Activated T-cell treated with anti-CD3 and anti-CD28 coated beads for 4 hours (primary cell): ENCODE results near the gene CD247.
"Not testable (repeated sequence)": the region's sequence is repeated elsewhere in the genome, so short reads cannot be mapped to it uniquely, and the experiment has no call there.

ENCODE experiments used
- DNase-seq: peaks from one replicate; pipeline ENCODE4 v3.0.0-alpha.2; 2020

Gene CD247

DNA sequence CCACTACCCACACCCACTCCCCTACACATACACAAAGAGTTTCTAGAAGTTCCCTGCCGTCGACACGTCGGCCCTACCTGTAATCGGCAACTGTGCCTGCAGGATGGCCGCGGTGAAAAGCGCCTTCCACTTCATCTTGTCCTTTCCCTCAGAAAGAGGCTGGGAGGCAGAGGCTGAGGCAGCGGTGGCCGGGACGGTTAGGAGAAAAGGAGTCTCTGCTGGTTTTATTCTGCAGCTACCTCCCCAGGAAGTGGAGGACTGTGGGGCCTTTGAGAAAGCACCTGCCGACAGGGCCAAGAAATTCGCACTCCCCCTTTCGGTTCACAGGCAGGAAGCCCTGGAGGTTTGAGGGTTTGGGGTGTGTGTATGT, at the start of gene CD247:
Gene CD247 (minus strand): TSS at position 199 of the 370 bp plus-strand sequence. CDS start 64 bp downstream, at position 135.
- DNase-seq = peak; percentile 53

DNA sequence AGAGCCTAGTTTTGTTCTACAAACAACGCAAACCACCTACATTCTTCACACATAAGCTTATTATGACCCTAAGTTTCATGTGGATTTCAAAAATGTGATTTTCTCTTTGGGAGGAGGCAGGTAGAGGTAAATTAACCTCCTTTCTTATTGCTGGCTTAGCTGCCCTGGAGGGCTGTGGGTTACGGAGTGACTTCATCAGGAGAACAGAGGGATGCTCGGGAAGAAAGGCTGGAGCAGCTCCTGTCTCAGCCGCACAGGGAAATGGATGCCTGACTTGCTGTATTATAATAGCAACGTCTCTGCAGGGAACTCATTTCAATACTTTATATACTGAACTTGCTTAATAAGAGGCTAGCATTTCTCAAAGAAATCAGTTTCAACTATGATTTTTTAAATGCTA, 49.3 kb upstream of the CD247 start:
- DNase-seq = no peak

DNA sequence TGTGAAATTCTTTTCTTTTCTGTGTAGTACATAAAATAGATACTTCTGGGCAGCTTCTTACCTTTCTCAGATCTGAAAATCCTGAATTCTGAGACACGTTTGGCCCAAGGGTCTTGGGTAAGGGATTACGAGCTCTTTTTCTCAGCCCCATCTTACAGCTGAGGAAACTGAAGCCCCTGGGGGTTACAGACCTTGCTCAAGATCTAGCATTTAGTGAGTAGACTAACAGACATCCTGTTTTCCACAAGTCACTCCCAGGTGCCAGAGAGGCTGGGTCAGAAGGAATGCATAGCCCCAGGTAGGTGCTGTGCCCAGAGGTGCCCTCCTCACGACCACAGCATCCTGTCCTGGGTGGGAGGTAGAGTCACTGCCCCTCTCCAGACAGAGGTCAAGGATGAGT, 48.4 kb upstream of the CD247 start:
- no peak for DNase-seq

GRCh38 chr1:167565922-167566321, 47.6 kb upstream of the CD247 start:
- DNase-seq = no peak

DNA sequence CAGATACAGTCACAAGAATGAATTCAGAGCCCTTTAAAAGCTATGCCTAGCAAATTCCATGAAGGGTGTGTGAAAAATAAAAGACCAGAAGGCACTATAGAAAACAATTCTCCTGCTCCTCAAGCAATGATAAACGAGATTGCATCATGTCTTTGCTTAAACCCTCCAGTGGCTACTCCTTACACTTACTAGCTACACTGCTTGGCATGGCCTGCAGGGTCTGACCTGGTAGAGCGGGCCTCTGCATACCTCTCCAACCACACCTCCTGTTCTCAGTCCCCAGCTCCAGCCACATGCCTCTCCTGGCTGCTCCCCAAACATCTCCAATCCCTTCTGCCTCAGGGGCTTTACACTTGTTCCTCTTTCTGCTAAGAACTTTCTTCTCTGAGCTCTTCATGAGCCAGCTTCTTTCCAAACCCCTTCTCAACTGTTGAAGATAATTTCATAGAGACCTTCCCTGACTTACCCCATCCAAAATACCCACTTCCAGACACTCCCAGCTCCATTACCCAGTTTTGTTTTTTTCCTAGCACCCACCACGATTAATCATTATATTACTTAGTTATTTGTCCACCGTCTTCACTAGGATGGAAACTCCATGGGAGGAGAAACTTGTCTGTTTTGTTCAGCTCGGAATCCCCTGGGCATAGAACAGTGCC, 46.4 kb upstream of the CD247 start:
- DNase-seq = no peak

DNA sequence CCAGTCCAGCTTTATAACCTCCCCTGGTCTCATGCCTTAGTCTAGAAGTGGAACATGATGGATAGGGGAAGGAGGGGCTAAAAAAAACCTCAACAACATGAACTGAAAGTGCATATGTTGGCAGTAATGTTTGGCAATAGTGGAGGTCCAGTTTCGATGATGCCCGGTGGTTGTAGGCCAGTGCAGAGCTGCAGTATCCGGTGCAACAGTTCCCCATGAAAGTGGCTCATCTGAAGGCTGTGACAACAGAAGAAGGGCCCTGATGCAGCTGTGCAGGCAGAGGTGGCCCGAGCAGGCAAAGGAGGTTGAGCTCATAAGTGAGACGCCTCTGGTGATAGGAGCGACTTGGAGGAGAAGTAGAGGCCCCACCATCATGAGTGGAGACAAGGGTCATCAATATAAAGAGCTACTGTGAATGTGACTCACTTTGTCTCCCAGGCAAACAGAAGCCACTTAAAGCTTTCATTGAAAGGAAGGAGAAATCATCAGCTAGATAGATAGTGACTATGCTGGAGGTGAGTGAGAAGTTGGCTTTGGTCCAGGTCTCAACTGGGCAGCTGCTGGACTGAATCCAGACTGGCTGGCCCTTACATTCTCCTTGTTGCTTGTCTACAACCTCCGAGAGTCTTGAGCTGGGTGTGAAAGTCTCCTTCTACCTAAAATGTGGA, 45.4 kb upstream of the CD247 start:
- no peak for DNase-seq

DNA sequence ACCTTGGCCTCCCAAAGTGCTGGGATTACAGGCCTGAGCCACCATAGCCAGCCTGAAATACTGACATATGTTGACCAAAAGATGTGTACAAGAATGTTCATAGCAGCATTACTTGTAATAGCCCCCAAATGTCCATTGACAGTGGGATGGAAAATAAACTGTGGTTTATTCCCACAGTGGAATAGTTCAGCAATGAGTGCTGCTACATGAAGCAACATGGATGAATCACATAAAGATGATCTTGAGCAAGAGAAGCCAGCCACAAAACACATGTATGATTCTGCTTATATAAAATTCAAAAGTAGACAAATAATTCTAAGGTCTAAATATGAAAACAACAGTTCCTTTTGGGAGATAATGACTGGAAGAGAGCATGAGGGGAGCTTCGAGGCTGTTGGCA, 44.4 kb upstream of the CD247 start:
- no peak for DNase-seq

GRCh38 chr1:167561753-167562152, 43.4 kb upstream of the CD247 start:
- no peak for DNase-seq

DNA sequence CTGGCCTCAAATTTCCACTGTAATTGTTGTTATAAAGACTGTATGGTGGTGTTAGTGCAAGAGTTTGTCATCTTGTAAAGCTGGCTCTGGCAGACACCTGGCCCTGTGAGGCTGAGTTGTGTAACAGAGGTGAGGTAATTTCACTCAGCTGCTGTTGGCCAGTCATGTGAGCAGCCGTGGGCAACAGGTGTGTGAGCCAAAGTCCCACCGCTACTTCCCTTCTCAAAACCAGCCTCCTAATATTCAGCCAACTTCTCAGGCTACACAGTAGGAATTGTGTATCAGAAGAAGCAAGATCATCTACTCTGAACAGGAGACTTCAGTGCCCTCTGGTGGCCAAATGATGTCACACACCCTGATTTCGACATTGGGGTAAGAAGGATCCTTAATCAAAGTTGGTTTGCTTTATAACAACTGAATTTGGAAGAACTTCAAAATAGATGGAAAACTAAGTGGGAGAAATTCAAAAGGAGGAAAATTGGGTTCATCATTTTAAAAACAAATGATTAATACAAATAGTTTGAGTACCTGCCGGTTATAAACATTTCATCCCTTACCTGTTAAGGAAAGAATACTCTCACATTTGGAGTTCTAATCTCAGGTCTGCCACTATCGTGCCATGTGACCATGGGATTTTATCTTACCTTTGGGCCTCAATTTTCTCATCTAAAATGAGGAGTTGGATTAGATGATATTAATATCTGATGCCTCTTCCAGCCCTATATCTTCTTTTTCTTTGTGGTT, 37.8 kb upstream of the CD247 start:
- peak; percentile 68 for DNase-seq

- DNase-seq = not testable (repeated sequence)
Measured at GRCh38 chr1:167555072-167555471, 36.7 kb upstream of the CD247 start.

- DNase-seq = no peak
Measured at GRCh38 chr1:167554028-167554779, 35.9 kb upstream of the CD247 start.

GRCh38 chr1:167553136-167554027, 35.1 kb upstream of the CD247 start, which contains the start of gene CREG1:
CREG1 (minus strand) TSS chr1:167553762.
- DNase-seq = peak; percentile 78

- DNase-seq = no peak
Measured at GRCh38 chr1:167551362-167551761, 33.0 kb upstream of the CD247 start.

DNA sequence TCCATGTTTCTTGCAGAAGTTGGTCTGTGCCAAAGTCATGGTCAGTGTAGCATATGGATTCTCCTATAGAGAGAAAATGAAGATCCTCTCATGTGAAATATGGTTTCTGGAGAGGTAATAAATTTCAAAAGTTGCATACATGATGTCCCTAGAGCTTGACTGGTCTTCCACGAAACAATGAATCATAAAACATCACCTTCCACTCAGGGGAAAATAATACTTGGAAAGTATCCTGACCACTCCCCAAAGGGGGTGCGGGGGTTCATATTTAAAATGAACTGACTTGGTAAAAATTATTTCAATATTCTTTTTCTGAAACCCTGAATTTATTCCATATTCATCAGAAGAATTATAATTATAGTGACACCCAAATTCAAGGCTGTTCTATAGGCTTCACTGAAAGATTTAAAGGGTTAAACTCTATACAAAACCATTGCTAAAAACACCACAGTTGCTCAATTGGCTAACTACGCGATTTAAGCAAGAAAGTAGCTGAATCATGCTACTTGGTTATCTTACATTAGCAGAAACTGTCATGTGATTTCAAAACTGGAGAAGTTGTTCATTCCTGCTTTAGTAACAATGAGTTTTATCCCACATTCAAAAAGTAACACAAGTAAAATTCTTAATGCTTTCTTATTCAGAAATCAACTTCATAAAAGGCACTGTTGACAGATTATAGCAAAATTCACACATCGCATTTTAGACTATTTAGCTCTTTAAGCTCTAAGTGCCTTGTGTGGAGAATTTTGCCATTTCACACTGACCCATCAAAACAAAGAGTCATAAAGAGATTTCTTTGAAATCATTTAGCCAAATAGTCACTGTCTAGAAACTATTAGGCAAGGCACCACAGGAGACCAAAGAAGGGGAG, 30.0 kb upstream of the CD247 start:
- no peak for DNase-seq

DNA sequence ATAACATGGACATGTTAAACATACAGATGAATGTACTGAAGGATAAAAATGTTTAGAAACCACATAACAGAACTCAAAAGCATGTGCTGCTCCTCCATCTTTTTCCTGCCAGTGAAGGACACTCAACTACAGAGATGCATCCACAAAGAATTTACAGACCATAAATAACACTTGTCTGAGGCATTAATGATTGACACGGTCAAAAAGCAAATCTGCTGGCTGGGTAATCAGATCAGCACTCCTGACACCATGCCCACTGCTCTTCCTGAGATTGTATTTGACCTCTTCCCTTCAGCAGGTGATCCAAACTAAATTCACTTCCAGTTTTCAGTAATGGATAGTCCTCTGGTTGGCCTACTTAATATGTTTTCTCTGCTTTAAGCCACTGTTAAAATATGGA, 28.6 kb upstream of the CD247 start:
- DNase-seq = no peak

DNA sequence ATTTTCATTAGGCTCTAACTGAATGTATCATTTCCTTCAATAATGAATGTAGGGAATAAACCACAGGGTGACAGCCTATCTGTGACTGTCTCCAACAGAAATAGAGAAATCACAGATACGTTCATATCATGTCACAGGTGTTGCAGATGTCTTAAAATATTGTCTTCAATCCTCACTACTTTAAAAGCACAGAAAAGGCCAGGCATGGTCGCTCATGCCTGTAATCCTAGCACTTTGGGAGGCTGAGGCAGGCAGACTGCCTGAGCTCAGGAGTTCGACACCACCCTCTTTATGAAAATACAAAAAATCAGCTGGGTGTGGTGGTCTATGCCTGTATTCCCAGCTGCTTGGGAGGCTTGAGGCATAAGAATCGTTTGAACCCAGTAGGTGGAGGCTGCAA, 27.0 kb upstream of the CD247 start:
- no peak for DNase-seq

DNA sequence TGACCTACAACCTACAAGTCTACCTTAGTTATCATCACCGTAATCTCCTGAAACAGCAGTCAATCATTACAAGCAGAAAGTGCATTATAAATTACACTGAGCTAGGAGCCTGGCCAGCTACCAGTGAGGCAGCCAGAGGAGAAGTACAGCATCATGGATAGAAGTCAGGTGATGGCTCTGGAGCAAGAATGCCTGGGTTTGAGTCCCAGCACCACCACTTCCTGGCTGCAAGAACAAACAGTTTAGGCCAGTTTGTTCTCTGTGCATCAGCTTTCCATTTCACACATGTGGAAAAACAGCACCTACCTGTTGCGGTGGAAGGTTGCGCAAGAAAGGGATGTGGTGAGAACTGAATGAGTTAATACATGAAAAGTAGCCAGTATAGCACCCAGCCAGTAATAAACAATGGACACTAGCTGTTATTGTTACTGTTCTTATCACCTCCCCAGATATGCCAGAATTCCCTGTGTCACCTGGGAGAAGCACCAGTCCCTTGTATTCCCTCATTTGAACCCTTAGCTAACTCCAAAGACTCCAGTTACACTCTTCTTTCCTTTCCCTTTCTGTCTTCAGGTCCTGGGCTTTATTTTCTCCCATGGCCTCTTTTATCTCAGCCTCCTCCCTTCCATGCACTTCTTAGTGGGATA, 26.2 kb upstream of the CD247 start:
- DNase-seq = no peak

DNA sequence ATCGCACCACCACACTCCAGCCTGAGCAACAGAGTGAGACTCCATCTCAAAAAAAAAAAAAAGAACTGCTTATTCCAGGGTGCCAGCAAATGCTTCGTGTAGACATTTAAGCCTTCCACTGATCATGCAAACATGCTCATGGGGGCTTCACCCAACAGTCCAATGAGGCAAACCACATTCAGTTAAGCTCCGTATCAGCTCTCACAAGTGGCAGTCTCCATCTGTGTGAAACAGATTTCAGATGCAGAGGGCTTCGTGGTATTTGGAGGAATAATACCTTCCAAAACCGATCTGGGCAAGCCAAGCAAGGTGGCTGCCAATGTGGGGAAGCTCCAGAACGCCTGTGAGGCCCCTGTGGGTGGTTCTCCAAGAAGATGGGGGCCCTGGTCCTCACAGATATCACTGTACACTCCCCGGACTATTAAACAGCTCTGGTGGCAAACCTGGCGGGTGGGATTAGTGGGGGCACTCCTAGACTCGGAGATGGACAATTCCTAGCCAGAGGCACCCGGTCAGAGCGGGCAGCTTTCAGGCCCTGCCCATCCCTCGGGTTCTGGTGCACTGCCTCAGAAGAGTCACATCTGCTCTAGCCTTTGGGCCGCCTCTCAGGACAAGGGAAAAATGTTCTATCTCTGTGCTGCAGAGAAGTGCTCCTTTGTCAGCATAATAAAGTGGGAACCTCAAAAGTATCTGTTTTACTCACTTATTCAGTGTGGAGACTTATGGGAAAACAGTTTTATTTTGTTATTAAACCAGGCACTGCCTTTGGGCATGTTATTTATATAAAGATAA, 25.1 kb upstream of the CD247 start:
- no peak for DNase-seq

DNA sequence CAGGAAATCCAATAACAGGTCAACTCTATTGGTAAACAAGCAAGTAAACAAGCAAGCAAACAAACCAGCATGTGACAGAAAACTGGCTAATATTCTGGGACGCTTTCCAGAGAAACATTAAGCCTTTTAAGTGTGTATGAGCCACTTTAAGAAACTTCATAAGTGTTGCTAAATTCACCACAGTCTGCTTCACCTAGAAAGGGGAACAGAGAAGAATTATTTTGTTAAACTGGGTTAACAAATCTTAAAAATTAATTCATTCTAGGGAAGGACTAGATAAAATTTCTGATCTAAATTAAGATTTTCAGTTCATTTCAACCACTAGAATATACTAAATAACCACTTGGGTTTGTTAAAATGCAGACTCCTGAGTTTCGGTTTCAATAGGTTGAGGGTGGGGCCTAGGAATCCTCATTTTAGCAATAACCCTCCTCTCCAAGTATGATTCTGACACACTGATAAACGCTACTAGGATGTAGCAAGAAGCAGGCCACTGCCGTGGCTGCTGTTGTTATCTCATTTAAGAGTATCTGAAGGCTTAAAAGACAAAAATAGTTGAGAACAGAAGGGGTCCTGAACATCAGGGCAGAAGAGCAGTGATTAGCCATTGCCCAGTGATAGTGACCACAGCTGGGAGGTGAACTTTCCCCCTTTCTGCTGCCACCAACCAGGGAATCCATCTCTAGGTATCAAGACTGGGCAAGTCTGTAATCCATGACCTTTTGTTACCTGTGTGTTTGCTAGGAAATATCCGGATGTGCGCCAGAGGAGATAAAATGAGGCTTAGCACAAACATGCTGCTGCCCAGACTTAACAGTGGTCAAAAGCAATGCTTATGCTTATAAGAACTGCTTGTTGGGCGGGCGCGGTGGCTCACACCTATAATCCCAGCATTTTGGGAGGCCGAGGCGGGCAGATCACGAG, 24.0 kb upstream of the CD247 start:
- DNase-seq = no peak
